CD4-positive, CD25-positive, alpha-beta regulatory T cell (primary cell): ENCODE results near the gene GATA3. TPM values are rescaled to one million over a fixed set of nuclear protein-coding genes. Genes with fewer than 3 reads are reported as not detected.

ENCODE experiments used
- ATAC-seq, 2 donors: fragments of 150-1000 bp; cut with Tn5 transposase; one replicate each; pipeline ENCODE4 v1.10.0; 2021; ENCODE audit warnings: low read depth in 2 of 2, moderate number of reproducible peaks in 2 of 2, moderate library complexity in 1 of 2
- DNase-seq, 3 donors: peaks; one replicate each; pipeline versions ENCODE4 v3.0.0 to v3.0.0-alpha.2; 2012 to 2022; ENCODE audit warnings: mixed read lengths in 1 of 3
- H3K27ac ChIP-seq: one replicate; pipeline ENCODE4 v1.7.0; 2013; ENCODE audit warnings: mild to moderate bottlenecking, low read length; ENCODE audit not compliant: insufficient read depth, poor library complexity, severe bottlenecking
- H3K27me3 ChIP-seq: one replicate; pipeline ENCODE4 v1.7.0; 2013; ENCODE audit warnings: low read length; ENCODE audit not compliant: control insufficient read depth, insufficient read depth
- H3K36me3 ChIP-seq: one replicate; pipeline ENCODE4 v1.7.0; 2013; ENCODE audit warnings: mild to moderate bottlenecking, low read length, moderate library complexity; ENCODE audit not compliant: control insufficient read depth, insufficient read depth
- H3K4me1 ChIP-seq: 2 replicates; pipeline ENCODE4 v1.7.0; 2013; ENCODE audit warnings: mild to moderate bottlenecking, low read length; ENCODE audit not compliant: insufficient read depth, control insufficient read depth, poor library complexity, severe bottlenecking
- H3K4me3 ChIP-seq: one replicate; pipeline ENCODE4 v1.7.0; 2013; ENCODE audit warnings: low read depth, mild to moderate bottlenecking, low read length, moderate library complexity
- H3K9me3 ChIP-seq, 2 experiments: 1 replicate in 1 of 2; 2 replicates in 1 of 2; pipeline ENCODE4 v1.7.0; 2013; ENCODE audit warnings: low read length in 2 of 2, mild to moderate bottlenecking in 1 of 2, moderate library complexity in 1 of 2; ENCODE audit not compliant: control insufficient read depth in 2 of 2
- H3K27ac Mint-ChIP-seq, 3 donors: one replicate each; pipeline ENCODE4 v1.8.0; 2020 to 2022; ENCODE audit warnings: mild to moderate bottlenecking in 3 of 3, mixed read lengths in 3 of 3, moderate library complexity in 2 of 3
- H3K27me3 Mint-ChIP-seq: one replicate; pipeline ENCODE4 v1.8.0; 2022; ENCODE audit warnings: mild to moderate bottlenecking, mixed read lengths
- H3K36me3 Mint-ChIP-seq: one replicate; pipeline ENCODE4 v1.8.0; 2020; ENCODE audit warnings: mixed read lengths
- H3K4me1 Mint-ChIP-seq, 4 donors: one replicate each; pipeline ENCODE4 v1.8.0; 2020 to 2022; ENCODE audit warnings: mixed read lengths in 4 of 4, mild to moderate bottlenecking in 1 of 4
- H3K4me3 Mint-ChIP-seq, 4 donors: one replicate each; pipeline ENCODE4 v1.8.0; 2020 to 2022; ENCODE audit warnings: mild to moderate bottlenecking in 4 of 4, mixed read lengths in 4 of 4, moderate library complexity in 3 of 4
- H3K9me3 Mint-ChIP-seq, 7 donors: one replicate each; pipeline ENCODE4 v1.8.0; 2020 to 2022; ENCODE audit warnings: mixed read lengths in 7 of 7, mild to moderate bottlenecking in 3 of 7, moderate library complexity in 2 of 7
- polyA plus RNA-seq, 4 donors: library from polyadenylated mRNA; unstranded; fragments of 300-500 nt; fragmentation: Illumina TruSeq; gene quantifications; one replicate each; pipeline ENCODE4 v1.2.3, GENCODE V29; 2021
- total RNA-seq: library from RNA; stranded (reverse); gene quantifications from one replicate; pipeline ENCODE4 v1.2.3, GENCODE V29; 2022

GATA3 gene
- total and polyA plus RNA-seq, 5 donors from 2014 or later, result 32.9 to 182 (median 47.3) TPM

DNA sequence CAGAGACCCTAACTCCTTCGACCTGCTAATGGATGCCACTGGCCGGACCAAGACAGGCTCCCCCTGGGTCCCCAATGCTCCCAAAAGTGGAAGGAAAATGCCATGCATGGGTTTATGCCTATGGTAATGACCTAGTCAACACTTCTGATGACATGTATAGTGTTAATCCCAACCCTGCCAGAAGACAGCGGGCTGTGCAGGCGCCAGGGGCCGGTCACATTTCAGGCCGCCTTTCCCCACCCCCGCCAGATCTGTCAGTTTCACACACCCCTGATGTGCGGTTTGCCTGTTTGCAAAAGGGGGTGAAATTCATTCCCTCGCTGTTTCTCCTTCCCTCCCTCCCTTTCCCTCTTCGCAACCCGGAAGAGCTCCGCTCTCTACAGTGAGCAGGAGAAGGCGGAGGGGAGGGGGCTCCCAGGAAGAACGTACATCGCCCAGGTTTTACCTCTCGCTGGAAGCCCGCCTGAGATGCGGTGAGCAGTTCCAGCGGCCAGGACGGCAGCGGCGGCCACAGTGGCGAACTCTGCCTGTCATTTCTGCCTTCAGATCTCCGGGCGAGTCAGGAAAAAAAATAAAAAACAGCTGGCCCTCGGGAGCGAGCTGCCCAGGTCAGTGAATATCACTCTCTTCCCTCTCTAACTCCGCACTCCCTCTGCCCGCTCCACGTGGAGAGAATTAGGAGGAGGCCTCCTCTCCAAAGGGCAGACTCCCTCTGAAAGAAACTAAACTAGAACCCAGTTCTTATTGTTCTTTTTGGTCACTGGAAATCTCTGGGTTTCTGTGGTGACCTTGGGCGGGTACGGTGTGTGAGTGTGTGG lies 9.4 kb upstream of the GATA3 start:
- H3K27ac ChIP-seq, result no peak overlapping the region
- DNase-seq, result no peak
- no peaks in the 10 kb centered on the region for H3K36me3 ChIP-seq
- peaks cover 77% of the 10 kb centered on the region for H3K4me1 ChIP-seq
- peaks cover 55% of the 10 kb centered on the region for H3K27me3 ChIP-seq
- peak overlapping the region; percentile 51 for H3K4me3 ChIP-seq
- Mint-ChIP-seq H3K27me3 (peaks cover 96% of the 10 kb centered on the region), H3K27ac (peak overlapping the region in 1 of 3 donors; percentile 33), H3K4me3 (peak overlapping the region; percentile 20 to 86 (median 76)), H3K9me3 (peaks cover 0 to 6% (median 0%) of the 10 kb centered on the region in 7 donors), H3K36me3 (no peaks in the 10 kb centered on the region), H3K4me1 (peaks cover 15 to 78% (median 49%) of the 10 kb centered on the region in 4 donors)
- H3K9me3 ChIP-seq, result no peaks in the 10 kb centered on the region
- no peak for ATAC-seq

DNA sequence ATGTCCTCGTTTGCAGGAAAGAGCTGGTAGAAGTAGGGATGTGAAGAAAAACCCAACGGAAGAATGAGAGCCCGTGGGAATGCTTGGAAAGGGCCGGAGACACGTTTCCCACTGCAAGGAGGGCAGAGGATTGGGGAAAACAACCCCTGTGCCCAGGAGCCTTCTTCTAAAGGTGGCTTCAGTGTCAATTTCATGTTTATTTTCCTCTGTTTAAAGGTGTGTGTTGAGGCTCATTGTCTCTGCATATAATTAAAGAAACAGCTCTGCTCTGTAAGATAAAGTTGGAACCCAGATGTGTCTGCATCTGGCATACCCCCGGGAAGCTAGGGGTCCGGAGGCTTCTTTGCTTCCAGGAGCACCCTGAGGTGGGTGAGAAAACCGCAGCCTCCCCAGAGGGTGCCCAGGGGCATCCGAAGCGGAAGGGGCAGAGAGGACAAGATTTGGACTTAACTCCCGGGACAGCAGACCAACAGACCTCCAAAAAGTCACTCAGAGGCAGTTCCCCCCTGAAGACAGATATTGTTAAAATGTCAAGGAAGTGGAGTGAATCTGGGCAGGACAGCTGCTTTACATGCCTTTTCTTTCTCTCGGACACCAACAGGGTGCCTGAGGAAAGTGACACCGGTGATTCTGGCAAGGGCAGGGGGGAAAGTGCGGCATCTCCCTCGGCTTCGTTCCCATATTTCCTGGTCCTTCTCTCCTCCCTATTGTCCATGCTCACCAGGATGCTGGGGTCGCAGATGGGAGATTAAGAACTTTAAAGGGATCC lies 8.6 kb upstream of the GATA3 start:
- H3K27me3 ChIP-seq, result peaks cover 47% of the 10 kb centered on the region
- peak overlapping the region in 1 of 3 donors; percentile 33 for H3K27ac Mint-ChIP-seq

DNA sequence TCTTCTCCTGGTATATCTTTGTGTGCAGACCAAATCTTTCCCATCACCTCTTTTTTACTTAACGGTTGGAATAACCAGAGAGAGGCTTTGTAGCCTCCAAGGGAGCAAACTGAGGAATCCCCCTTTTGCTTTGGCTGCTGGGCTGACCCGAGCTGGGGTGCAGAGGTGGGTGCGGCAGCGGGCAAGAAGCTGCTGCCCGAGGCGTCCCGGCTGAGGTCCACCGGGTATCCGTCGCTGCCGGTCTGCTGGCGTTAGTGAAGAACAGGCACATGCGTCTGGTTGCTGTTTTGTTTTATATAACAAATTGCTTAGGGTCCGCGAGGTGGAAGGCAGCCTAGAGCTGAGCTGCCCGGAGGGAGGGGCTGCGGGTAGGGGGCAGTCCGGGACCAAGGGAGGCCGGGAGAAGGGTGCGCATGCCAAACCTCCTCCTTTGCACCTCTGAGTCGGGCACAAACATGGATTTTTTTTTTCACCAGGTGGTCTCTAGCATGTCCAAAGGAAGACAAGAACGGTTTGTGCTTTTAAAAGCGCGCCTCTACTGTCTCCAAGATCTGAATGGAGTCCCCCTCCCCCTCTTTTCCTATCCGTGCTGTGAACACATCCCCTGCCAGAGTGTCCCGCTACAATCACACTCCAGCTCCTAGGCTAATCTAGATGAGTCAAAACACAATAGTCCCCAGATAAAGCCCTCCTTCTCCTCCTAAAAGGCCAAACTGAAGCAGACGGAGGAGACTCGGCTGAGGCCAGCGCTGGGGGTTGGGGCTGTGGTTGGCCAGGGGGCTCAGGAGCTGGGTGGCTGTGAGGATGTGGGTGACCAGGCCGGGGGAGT lies 6.8 kb upstream of the GATA3 start:
- H3K27ac Mint-ChIP-seq, result peak overlapping the region in 1 of 3 donors; percentile 38
- Histone ChIP-seq H3K4me1 (peaks cover 99% of the 10 kb centered on the region), H3K27ac (no peak overlapping the region), H3K4me3 (no peak overlapping the region), H3K9me3 (no peaks in the 10 kb centered on the region), H3K36me3 (no peaks in the 10 kb centered on the region), H3K27me3 (peaks cover 32% of the 10 kb centered on the region)
- H3K9me3 Mint-ChIP-seq, result peaks cover 0 to 4% (median 0%) of the 10 kb centered on the region in 7 donors
- H3K4me1 Mint-ChIP-seq, result peaks cover 15 to 76% (median 44%) of the 10 kb centered on the region in 4 donors
- peak in 1 of 3 donors; percentile 12 for DNase-seq
- peaks cover 3% of the 10 kb centered on the region for H3K36me3 Mint-ChIP-seq
- peak overlapping the region in 2 of 4 donors; percentile 20 to 78 for H3K4me3 Mint-ChIP-seq
- ATAC-seq, result no peak
- peaks cover 85% of the 10 kb centered on the region for H3K27me3 Mint-ChIP-seq

More for the DNA sequence above, 8.6 kb upstream of the GATA3 start:
- Mint-ChIP-seq H3K4me1 (peaks cover 15 to 79% (median 49%) of the 10 kb centered on the region in 4 donors), H3K36me3 (no peaks in the 10 kb centered on the region), H3K27me3 (peaks cover 95% of the 10 kb centered on the region), H3K4me3 (peak overlapping the region; percentile 20 to 86 (median 76)), H3K9me3 (peaks cover 0 to 6% (median 0%) of the 10 kb centered on the region in 7 donors)
- H3K36me3 ChIP-seq, result no peaks in the 10 kb centered on the region
- no peaks in the 10 kb centered on the region for H3K9me3 ChIP-seq
- DNase-seq, result no peak
- peaks cover 85% of the 10 kb centered on the region for H3K4me1 ChIP-seq
- no peak for ATAC-seq
- no peak overlapping the region for H3K27ac ChIP-seq
- peak overlapping the region; percentile 51 for H3K4me3 ChIP-seq

DNA sequence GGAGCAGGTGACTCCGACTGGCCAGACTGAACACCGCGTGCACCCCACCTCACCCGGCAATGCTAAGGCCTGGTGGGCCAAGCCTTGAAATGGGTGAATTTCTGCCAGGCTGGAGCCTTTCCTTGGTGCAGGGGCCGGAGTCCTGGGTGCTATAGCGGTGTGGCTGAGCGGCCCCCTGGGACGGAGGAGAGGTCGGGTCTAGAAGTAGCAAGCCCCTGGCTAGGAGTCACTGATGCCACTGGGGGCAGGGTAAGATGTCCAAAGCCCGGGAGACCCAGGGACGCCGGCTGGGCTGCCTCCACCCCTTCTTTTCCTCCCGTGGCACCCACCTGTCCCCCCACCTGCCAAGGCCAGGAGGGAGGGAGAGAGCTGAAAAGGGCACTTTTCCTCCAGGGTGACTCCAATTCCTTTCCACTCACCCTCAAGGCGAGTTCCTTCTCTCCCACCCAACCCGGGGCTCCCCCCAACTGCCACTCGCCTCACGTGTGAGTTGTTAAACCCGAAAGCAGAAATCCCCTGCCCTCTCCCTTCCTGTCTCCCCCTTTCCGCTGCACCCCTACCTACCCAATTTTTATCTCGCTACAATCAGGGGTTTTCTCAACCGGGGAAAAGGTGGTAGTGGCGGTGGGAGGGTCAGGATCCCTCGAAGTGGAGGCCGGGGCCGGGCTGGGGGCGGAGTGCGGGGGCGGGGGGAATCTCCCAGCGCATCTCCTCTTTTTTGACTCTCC lies 6.0 kb upstream of the GATA3 start:
- Histone ChIP-seq H3K9me3 (no peaks in the 10 kb centered on the region), H3K27ac (no peak overlapping the region), H3K4me3 (no peak overlapping the region), H3K36me3 (no peaks in the 10 kb centered on the region), H3K4me1 (peaks cover 99% of the 10 kb centered on the region), H3K27me3 (peaks cover 32% of the 10 kb centered on the region)
- no peak overlapping the region for H3K27ac Mint-ChIP-seq
- peak in 2 of 3 donors; percentile 50 to 61 for DNase-seq
- H3K4me3 Mint-ChIP-seq, result peak overlapping the region; percentile 67 to 78 (median 74)
- ATAC-seq, result no peak
- peaks cover 20 to 76% (median 46%) of the 10 kb centered on the region in 4 donors for H3K4me1 Mint-ChIP-seq
- H3K27me3 Mint-ChIP-seq, result peaks cover 85% of the 10 kb centered on the region
- peaks cover 0 to 4% (median 0%) of the 10 kb centered on the region in 7 donors for H3K9me3 Mint-ChIP-seq
- H3K36me3 Mint-ChIP-seq, result peaks cover 3% of the 10 kb centered on the region

DNA sequence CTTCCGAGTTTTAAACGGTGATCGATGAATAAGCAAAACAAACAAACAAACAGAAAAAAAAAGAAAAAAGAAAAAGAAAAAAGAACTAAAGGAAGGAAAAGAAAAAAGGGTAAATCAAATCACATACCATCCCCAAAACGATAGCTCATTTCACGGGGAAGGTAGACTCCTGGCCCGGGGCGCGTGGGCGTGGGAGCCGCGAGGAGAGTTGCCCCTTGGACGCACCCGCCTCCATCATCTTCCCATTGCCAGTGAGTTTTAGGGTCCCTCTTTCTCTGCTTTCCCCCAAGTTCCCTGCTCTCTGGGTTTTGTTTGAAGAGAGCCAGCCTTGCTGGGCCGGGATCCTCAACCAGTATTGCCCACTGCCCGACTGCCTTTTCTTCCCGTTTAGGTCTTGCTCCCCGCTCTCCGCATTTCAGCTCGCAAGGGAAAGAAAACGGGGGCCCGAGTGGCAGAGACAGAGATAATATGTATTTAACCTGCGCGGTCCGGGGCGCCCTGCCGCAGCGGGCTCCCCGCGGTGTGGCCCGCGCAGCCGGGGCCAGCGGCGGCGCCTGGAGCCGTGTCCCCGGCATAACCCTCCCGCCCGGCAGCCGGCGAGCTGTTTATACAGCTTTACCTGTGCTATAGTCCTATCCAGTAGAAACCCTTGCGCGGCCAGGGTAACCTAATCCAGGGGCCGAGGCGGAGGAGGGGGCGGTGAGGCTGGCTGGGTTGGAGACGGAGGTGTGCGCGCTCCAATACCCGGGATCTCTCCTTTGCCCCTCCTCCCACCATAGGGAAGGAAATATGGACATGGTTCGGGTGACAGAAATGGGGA lies 5.2 kb upstream of the GATA3 start:
- peak in 1 of 3 donors; percentile 20 for DNase-seq

DNA sequence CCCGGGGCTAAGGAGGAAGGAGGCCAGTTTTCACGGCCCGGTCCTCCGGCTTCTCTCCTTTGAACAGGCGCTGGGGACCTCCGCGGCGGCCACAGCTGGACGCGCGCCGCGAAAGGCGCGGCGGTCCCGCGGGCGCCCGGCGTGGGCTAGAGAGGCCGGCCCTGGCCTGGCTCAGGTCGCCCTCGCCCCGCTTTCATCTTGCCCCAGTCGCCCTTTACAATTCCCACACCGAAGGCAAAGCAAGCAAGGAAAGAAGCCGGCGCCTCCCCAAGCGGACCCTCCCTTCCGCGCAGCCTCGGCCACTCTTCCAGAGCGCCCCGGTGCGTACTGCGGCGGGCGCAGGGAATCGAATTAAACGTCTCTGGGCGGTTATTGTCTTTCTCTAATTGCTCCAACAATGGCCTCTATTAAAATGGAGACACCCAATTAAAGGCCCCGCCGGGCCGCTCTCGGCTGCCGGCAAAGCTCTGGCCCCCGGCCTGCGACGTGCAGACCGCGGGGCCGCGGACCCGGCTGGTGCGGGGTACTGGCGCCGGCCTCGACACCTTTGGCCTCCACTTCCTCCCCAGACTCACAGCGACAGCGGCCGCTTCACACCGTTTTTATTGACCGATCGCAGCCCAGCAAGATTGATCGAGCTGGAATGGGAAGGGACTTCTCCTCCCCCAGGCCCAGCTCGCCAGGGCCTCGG lies 4.5 kb upstream of the GATA3 start:
- peaks cover 25% of the 10 kb centered on the region for H3K27me3 ChIP-seq
- peaks cover 13 to 63% (median 37%) of the 10 kb centered on the region in 4 donors for H3K4me1 Mint-ChIP-seq
- no peaks in the 10 kb centered on the region for H3K9me3 ChIP-seq
- no peaks in the 10 kb centered on the region for H3K36me3 ChIP-seq
- H3K36me3 Mint-ChIP-seq, result peaks cover 3% of the 10 kb centered on the region
- no peak for ATAC-seq
- H3K27ac ChIP-seq, result no peak overlapping the region
- peak overlapping the region; percentile 72 to 84 (median 80) for H3K4me3 Mint-ChIP-seq
- H3K27ac Mint-ChIP-seq, result no peak overlapping the region
- H3K4me1 ChIP-seq, result peaks cover 85% of the 10 kb centered on the region
- H3K9me3 Mint-ChIP-seq, result peaks cover 0 to 4% (median 1%) of the 10 kb centered on the region in 7 donors
- no peak overlapping the region for H3K4me3 ChIP-seq
- H3K27me3 Mint-ChIP-seq, result peaks cover 75% of the 10 kb centered on the region
- DNase-seq, result peak in 1 of 3 donors; percentile 23

More for the DNA sequence above, 5.2 kb upstream of the GATA3 start:
- H3K4me1 Mint-ChIP-seq, result peaks cover 15 to 70% (median 40%) of the 10 kb centered on the region in 4 donors
- Histone ChIP-seq H3K4me3 (peak overlapping the region; percentile 44), H3K9me3 (no peaks in the 10 kb centered on the region), H3K36me3 (no peaks in the 10 kb centered on the region), H3K4me1 (peaks cover 93% of the 10 kb centered on the region), H3K27ac (no peak overlapping the region), H3K27me3 (peaks cover 29% of the 10 kb centered on the region)
- H3K27me3 Mint-ChIP-seq, result peaks cover 77% of the 10 kb centered on the region
- H3K36me3 Mint-ChIP-seq, result peaks cover 3% of the 10 kb centered on the region
- peaks cover 0 to 4% (median 0%) of the 10 kb centered on the region in 7 donors for H3K9me3 Mint-ChIP-seq
- no peak for ATAC-seq
- peak overlapping the region; percentile 67 to 78 (median 74) for H3K4me3 Mint-ChIP-seq
- no peak overlapping the region for H3K27ac Mint-ChIP-seq
